ENCODE measurements around the gene MGAT4C. TPM values are rescaled to one million over a fixed set of nuclear protein-coding genes. Genes with fewer than 3 reads are reported as not detected.

Gene MGAT4C
- total and polyA plus RNA-seq, 2 of the 8 experiments (the other 6 are each of a cell fraction or from before 2014, with no cell fraction given): 1.6 to 2.5 TPM

- Histone ChIP-seq H3K27ac (ENCODE audit: low read depth, low read length) (no peak overlapping the region), H3K79me2 (ENCODE audit: control insufficient read depth in 1 of 2, insufficient read depth in 2 of 2, low read length in 2 of 2) (no peaks in the 10 kb centered on the region), H2AFZ (ENCODE audit: low read length) (no peak overlapping the region), H3K23me2 (ENCODE audit: low read depth, low read length) (no peaks in the 10 kb centered on the region; the same call in 1 of the 2 replicates), H3K14ac (ENCODE audit: insufficient read length) (no peak overlapping the region), H3K56ac (replicated peaks; ENCODE audit: insufficient read length, low read depth, low read length) (no peak overlapping the region), H2AK5ac (ENCODE audit: low read depth, low read length) (no peak overlapping the region), H4K91ac (replicated peaks; ENCODE audit: insufficient read length, low read length) (no peak overlapping the region), H3K4me1 (replicated peaks in 1 of 4; ENCODE audit: control insufficient read depth in 3 of 4, insufficient read depth in 4 of 4, low read length in 3 of 4) (no peaks in the 10 kb centered on the region), H2BK12ac (ENCODE audit: low read depth, low read length) (no peak overlapping the region), H2BK15ac (ENCODE audit: low read length) (no peak overlapping the region), H2BK120ac (replicated peaks; ENCODE audit: low read depth, low read length) (no peak overlapping the region), H4K20me1 (replicated peaks in 1 of 2; ENCODE audit: control insufficient read depth in 1 of 2, insufficient read depth in 2 of 2, low read length in 2 of 2) (no peaks in the 10 kb centered on the region), H2BK20ac (ENCODE audit: low read length) (no peak overlapping the region), H3K23ac (ENCODE audit: insufficient read length) (no peak overlapping the region), H4K8ac (ENCODE audit: extremely low read depth, insufficient read depth, low read length) (no peak overlapping the region), H2BK5ac (ENCODE audit: low read depth, low read length) (no peak overlapping the region), H3K27me3 (replicated peaks in 1 of 4; ENCODE audit: control insufficient read depth in 3 of 4, extremely low read depth in 1 of 4, insufficient read depth in 3 of 4, low read length in 3 of 4) (no peaks in the 10 kb centered on the region), H3K36me3 (ENCODE audit: control insufficient read depth in 2 of 4, insufficient read depth in 4 of 4, low read length in 3 of 4) (0 out of 8 replicates have a peak, but pooled peaks cover 0 to 2% (median 0%) of the 10 kb centered on the region in 4 experiments), H3K4me2 (ENCODE audit: insufficient read depth in 1 of 2, low read depth in 2 of 2, low read length in 2 of 2) (no peak overlapping the region), H3K4me3 (ENCODE audit: extremely low read depth in 1 of 4, insufficient read depth in 2 of 4, low read depth in 3 of 4, low read length in 4 of 4) (no peak overlapping the region), H3K18ac (ENCODE audit: extremely low read depth, low read length) (no peak overlapping the region), H3K9me3 (ENCODE audit: insufficient read depth in 2 of 2, low read depth in 1 of 2, low read length in 1 of 2) (peaks cover 3 to 4% of the 10 kb centered on the region in 2 experiments), H4K5ac (ENCODE audit: insufficient read length, low read depth, low read length) (no peak overlapping the region), H3K9ac (replicated peaks in 1 of 4; ENCODE audit: extremely low read depth in 1 of 4, low read depth in 3 of 4, low read length in 3 of 4) (no peak overlapping the region), H3K4ac (replicated peaks; ENCODE audit: insufficient read length, low read depth, low read length) (no peak overlapping the region), H3K79me1 (ENCODE audit: low read depth, low read length) (no peaks in the 10 kb centered on the region)
- no peak for FAIRE-seq
- POLR2A ChIA-PET (ENCODE audit: partially characterized antibody): no interaction called here
- no peak for DNase-seq (ENCODE audit: low read depth in 1 of 2, low spot score in 2 of 2)
- CTCF ChIA-PET (ENCODE audit: partially characterized antibody): interaction anchor here (1.2 kb wide), 1 partner anchor 34 kb away, joined by 3 read pairs; no protein-coding TSS in a partner anchor
- TF ChIP-seq SUZ12 (IDR thresholded peaks at IDR 0.05; ENCODE audit: low read length) (no peak), NANOG (IDR thresholded peaks at IDR 0.05; ENCODE audit: insufficient read depth, low read depth, low read length, poor library complexity, severe bottlenecking) (no peak), CTBP2 (IDR thresholded peaks at IDR 0.05; ENCODE audit: borderline replicate concordance, insufficient read depth, insufficient read length, low read length) (no peak), FOSL1 (IDR thresholded peaks at IDR 0.05; ENCODE audit: insufficient read depth, low read depth, low read length) (no peak), TBP (IDR thresholded peaks at IDR 0.05; ENCODE audit: low read depth, low read length) (no peak), POU5F1 (IDR thresholded peaks at IDR 0.05; ENCODE audit: low read depth, low read length) (no peak), EGR1 (IDR thresholded peaks at IDR 0.05; ENCODE audit: borderline replicate concordance, low read depth, low read length) (no peak), SIRT6 (IDR thresholded peaks at IDR 0.05; ENCODE audit: low read length) (no peak), TAF7 (optimal IDR thresholded peaks at IDR 0.05; ENCODE audit: borderline replicate concordance, low read depth, low read length) (no peak), TCF12 (IDR thresholded peaks at IDR 0.05; ENCODE audit: low read depth, low read length) (no peak), E2F6 (IDR thresholded peaks at IDR 0.05) (no peak)
- TF ChIP-seq, protein P1, sequence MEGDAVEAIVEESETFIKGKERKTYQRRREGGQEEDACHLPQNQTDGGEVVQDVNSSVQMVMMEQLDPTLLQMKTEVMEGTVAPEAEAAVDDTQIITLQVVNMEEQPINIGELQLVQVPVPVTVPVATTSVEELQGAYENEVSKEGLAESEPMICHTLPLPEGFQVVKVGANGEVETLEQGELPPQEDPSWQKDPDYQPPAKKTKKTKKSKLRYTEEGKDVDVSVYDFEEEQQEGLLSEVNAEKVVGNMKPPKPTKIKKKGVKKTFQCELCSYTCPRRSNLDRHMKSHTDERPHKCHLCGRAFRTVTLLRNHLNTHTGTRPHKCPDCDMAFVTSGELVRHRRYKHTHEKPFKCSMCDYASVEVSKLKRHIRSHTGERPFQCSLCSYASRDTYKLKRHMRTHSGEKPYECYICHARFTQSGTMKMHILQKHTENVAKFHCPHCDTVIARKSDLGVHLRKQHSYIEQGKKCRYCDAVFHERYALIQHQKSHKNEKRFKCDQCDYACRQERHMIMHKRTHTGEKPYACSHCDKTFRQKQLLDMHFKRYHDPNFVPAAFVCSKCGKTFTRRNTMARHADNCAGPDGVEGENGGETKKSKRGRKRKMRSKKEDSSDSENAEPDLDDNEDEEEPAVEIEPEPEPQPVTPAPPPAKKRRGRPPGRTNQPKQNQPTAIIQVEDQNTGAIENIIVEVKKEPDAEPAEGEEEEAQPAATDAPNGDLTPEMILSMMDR (IDR thresholded peaks at IDR 0.05; ENCODE audit: control extremely low read depth in 1 of 3, insufficient read depth in 1 of 3, low read depth in 1 of 3, low read length in 3 of 3): no peak
Measured at GRCh38 chr12:85985996-85986395, 270.2 kb downstream of the MGAT4C start.

All from H1 (cell line).